ENCODE results near the gene PTPRD.
"Not testable (repeated sequence)": the region's sequence is repeated elsewhere in the genome, so short reads cannot be mapped to it uniquely, and the experiment has no call there.

Gene PTPRD

DNA sequence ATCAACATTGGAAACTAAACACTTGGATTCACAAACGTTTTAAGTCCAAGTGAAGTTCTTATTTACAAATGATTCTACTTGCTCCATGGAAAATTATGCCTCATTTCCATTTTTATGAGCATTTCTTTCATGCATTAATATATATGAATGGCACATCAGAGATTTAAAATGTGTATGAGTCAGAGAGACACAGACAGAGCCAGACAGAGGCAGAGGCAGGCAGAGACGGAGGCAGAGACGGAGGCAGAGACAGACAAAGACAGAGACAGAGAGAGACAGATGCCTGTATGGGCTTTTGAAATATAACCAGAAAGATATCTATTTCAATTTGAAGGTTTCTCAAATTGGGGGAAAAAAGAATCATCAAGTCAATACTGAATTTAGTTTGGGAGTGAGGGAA lies 649.0 kb downstream of the PTPRD start:
- no peak for DNase-seq (ENCODE audit: low spot score)

DNA sequence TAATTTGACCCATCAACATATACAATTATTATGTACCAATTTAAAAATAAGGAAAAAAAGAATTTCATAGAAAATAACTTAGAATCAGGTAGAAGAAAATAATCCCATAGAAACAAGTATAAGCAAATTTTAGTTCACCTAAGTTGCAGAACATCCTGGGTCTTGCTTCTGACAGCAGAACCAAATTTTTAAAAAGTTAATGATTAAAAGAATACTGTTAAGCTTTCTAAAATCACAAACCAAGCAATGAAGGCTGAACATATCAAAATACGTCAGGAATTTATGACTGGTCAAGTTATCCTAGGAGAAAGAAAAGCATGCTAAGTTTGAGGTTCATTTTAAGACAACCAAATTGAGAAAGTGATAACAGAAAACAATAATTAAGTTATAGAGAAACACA lies 650.9 kb downstream of the PTPRD start:
- DNase-seq (ENCODE audit: low spot score) = no peak

DNA sequence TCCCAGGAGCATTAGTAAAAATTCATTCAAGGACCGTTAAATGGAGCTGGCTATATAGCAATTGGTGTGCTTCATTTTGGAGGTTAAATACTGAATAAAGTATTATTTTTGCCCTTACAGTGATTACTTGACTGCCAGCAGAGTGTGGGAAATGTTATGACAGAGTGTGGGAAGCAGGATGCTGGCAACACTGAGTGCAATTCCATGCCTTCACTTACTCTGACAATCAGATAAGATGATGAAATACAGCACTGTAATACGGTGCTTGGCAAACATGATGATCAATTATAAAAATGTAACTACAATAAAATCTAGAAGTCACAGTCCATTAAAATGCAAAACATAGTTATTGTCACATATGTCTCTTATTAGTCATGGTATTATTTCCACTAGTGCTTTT lies 651.3 kb downstream of the PTPRD start:
- no peak for DNase-seq (ENCODE audit: low spot score)

DNA sequence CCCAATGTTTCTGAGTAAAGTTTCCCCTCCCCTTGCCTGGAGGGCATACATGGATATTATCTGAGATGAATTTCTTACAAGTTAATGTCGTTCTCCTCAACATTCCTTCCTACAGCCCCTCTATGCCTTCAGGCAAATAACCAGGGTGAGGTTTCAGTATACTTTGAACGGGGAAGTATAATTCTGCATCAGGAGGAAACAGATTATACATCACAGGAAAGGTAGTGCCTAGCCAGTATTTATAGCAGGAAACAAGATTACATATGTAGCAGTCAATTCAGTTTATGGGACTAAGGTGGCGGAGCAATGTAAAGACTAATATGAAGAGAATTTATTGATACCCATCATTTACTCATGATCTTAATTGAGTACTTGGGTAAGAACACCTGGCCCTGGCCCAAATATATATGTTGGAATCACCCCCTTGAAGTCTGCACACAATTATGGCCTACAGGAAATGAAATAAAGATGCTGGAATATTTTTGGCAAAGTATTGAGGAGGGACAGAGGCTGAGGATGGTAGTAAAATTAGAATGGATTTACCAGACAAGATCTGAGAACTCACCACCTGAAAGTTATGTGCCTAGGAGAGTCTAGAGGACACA lies 661.1 kb downstream of the PTPRD start:
- DNase-seq (ENCODE audit: low spot score) = no peak

DNA sequence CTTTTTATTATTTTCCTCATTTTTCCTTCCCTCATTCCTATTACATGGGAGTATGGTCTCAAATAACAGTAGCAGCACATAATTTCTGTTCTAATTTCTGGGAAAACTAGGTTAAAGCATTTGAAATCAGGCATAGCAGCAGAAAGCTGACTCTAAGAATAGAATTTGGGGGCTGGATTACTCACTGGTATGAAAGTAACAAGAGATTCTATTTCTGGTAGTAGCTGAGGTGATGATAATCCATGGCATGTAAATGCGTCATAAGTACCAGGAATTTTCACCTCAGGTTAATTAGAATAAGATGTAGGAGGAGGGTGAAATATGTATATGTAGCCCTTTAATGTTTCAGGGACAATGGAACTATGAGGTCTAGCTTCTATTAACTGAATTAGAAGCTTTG lies 662.0 kb downstream of the PTPRD start:
- no peak for DNase-seq (ENCODE audit: low spot score)

DNA sequence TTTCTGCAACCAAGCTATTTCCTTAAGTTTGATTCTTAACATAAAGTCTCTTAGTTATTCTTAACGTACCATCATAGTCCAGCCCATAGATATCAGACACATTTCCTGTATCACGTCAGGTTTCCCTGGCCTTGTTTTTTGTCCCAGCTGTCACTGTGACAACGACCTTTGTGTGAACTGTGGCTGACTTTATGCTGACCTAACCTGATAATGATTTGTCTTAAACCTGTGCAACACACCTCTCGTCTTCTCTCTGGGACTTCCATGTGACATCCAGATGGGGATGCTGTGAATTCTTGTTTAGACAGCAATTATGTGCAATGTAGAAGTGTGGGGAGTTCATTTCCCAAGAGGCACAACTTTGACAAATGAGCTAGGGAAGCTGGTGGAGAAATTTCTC lies 662.8 kb downstream of the PTPRD start:
- DNase-seq (ENCODE audit: low spot score) = no peak

DNA sequence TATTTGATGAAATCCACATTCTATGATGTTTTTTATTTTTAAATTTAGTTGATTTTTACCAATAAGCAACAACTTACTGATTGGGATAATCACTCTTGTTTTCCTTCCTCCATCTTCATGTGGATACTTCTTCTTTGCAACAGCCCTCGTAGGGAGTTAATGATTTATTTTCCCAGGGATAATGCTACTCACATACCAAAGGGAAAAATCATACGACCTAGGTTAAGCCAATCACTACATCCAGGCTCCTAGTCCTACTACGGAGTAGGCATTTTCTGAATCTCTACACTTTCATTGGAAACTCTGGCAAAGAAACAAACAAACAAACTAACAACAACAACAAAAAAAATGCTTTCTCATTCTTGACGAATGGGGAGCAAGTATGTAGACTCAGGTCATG lies 663.4 kb downstream of the PTPRD start:
- no peak for DNase-seq (ENCODE audit: low spot score)

DNA sequence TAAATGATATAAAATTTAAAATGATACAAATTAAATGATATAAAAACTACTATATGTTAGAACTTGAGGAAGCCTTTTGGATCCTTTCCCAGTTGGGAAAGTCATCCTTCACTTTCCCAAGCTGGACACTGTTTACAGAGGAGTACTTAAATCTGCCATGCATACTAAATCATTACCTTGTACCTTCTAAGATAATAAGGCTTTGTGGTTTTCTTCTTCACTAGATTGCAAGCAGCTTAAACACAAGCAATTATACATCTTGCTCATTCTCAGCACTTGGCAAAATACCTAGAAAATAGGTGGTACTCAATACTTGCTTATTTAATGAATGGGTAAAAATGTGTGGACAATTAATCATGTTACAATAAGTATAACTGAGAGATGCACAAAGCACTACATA lies 666.8 kb downstream of the PTPRD start:
- DNase-seq (ENCODE audit: low spot score) = no peak

DNA sequence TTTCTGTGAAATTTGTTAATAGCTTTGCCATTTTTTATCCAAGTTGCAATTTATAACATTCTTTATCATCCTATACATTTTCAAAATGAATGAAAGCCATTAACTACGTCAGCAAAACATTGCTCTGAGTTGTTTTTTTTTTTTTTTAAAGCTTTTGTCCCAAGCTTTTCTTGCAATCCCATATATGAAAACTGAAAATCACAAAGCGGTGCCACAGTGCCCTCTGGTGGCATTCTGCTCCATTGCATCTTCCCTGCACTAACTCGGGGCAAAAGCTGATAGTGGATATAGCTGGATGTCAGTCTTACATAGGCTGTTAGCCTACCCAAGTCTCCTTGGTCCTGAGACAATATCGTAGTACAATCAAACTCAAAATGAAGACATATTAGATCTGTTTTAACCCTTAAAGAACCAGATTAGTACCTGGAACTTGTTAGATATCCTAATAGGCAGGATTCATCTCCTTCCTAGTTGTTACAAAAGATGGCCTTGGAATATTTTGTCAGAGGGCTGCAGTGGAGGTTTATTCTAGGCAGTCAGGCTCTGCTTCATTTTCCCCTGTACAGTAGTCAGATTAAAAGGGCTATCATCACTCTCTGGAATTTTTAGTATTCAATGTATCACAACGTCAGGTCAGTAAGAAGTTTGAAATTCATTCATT lies 669.9 kb downstream of the PTPRD start:
- peak; percentile 61 for DNase-seq (ENCODE audit: low spot score)

DNA sequence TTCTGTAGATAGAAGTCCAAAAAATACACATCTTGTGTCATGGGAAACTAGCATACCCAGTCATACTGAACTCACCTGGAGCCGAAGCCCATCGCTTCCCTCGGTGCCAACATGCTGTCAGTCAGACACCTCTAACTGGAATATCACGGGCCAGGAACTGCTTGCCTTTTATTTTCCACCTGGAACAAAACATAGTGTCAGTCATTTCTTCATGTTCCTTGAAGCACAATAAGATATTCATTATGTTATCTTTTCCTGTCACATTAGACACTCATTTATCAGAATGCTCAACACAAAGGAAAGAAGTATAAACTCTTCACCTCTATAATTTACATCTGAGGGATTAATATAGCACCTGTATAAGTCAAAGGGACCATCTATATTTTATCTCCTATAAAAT lies 674.4 kb downstream of the PTPRD start:
- no peak for DNase-seq (ENCODE audit: low spot score)

DNA sequence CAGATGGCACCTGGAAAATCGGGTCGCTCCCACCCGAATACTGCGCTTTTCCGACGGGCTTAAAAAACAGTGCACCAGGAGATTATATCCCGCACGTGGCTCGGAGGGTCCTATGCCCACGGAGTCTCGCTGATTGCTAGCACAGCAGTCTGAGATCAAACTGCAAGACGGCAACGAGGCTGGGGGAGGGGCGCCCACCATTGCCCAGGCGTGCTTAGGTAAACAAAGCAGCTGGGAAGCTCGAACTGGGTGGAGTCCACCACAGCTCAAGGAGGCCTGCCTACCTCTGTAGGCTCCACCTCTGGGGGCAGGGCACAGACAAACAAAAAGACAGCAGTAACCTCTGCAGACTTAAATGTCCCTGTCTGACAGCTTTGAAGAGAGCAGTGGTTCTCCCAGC lies 681.3 kb downstream of the PTPRD start:
- DNase-seq (ENCODE audit: low spot score) = not testable (repeated sequence)

DNA sequence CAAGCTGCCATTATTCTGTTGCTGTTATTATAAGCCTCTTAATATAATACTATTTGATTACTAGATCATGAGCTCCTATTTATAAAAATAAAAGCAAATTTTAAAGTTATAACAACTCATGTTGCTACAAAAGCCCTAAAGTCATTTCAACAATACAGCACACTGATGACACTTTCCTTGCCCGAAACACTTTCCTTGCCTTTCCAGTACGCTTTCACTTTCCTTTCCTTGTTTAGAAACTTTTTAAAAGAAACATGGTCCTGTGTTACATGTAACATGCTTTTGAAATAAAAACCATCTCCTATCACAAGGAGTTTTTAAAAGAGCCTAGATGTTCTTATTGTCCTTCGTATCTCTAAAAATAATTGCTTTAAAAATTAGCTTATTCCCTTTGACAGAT lies 688.4 kb downstream of the PTPRD start:
- no peak for DNase-seq (ENCODE audit: low spot score)

DNA sequence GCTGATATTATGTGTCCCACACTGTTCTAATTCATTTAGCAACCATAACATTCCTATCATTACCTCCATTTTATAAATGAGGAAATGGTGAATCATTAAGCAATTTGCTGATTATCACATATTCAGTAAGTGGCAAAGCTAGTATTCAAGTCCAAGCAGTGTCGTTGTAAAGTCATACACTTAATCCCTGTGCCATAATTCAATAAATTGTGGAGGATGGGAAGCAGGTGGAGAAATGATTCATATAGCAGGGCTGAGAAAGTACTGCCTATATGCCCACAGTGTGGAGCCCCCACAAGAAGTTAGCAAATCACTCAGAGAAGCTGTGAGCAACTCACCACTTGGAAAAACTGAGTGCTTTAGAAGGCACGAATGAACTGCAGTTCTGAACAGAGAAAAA lies 691.0 kb downstream of the PTPRD start:
- DNase-seq (ENCODE audit: low spot score) = no peak

DNA sequence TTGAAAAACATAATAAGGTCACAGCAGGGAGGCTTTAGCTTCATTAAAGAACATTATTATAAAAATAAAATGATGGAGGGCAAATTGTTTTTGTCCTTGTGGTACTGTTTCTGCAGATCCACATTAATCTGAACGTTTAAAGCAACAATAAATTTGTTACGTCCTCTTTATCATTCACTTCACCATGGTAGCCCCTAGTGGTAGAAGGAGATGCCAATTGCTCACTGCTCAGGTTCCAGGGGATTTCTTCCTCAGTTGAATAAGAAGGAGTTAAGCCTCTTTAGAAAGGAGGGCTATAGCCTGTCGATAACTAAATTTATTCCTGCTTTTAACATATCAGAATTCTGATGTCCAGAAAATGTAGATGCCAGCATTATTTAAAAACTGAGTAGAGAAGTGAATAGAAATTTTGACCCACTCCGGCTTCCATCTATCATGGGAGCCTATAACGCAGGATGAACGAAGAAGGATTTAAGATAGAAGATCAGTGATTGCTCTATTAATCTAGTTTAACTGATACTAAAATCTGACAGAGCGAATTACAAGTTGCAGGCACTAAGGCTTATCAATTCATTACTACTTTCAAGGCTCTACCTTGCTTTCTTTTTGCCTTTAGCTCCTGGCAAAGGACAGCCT lies 692.3 kb downstream of the PTPRD start:
- DNase-seq (ENCODE audit: low spot score) = peak; percentile 13

DNA sequence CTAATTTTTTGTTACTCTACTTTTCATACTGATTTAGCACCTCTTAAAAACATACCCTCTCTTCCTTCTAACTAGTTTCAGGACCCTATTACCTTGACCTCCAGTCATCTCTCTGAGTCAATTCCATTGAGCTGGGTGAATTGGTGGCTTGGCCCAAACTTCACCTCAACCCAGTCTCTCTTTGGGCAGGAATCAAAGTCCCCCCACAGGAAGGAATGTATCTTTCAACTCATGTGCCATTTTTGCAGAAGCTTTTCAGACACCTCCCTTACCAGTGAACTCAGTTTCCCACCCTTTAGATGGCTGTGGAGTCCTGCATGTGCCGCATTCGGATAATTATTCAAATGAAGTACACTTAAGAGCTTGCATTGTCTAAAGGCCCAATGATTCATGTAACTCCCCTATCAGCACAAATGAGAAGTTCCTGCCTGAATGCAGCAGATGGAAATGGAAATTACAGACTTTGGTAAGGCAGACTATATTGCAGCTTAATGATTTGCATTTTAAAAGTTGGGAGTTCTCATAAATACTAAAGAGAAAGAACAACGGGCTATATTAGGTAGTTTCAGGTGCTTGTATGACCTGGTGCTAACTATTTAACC lies 693.5 kb downstream of the PTPRD start:
- peak; percentile 14 for DNase-seq (ENCODE audit: low spot score)

DNA sequence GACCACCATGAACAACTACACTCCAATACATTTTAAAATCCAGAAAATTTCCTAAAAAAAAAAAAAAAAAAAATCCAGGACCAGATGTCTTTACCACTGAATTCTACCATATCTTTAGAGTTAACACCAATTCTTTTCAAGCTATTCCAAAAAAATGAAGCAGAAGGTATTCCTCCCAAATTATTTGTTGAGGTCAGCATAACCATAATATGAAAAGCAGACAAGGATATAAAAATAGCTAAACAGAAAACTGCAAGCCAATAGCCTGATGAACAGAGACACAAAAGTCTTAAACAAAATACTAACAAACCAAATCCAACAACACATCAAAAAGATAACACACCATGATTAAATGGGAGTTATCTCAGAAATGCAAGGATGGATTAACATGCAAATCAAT lies 695.4 kb downstream of the PTPRD start:
- no peak for DNase-seq (ENCODE audit: low spot score)

DNA sequence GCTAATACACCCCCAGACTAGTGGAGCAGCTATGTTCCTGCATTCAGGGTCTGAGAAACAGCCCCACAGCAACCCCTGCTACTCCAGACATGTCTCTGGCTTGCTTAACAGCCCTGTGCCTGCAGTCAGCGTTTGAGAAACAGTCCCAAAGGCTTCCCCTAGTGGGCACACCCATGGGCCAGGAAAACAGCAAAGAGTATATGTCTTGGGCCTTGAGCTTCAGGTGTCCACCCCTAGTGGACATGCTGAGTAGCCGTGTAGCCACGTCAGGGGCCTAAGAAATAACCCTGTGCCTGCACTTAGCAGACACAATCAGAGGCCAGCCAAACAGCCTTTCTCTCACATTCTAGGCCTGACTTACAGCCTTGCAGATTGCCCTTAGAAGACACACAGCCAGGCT lies 698.6 kb downstream of the PTPRD start:
- DNase-seq (ENCODE audit: low spot score) = peak; percentile 10

DNA sequence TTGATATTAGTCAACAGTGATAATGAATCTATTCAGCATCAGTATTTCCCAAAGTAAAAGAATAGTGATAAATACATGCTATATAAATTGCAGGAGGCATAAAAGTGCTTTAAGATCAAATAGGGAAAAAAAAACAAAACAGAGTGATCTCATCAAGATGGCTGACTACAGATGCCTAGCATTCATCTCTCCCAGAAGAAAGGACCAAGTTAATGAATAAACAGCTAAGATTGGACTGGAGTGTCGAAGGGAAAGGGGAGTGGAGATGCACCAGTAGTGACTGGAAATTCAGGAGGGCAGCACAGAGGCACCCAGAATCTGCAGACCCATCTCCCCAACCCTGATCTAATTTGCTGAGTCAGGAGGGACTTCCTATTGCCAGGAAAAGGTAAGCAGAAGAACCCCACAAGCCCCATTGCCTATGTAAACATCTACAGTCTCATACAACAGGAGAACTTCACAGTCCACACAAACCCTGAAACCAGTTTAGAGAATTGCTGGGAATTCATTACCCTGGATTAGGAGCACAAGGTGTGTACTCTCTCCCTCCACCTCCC lies 699.4 kb downstream of the PTPRD start:
- DNase-seq (ENCODE audit: low spot score) = no peak

DNA sequence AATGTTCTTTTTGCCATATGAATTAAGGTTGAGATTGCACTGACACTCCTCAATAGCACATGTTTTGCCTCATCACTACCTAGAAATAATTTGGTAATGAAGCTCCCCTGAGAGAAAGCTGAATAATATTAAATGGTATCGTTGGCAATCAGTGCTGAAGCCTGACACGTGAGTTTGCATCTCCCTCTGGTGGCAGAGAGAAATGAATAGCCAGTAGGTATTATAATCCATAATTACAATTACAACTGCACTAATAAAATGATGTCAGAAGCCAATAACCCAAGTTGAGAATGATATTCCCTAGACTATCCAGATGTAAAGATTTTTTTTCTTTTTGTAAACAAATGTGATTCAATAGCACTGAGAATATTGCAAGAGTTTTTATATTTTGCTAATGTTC lies 700.3 kb downstream of the PTPRD start:
- peak; percentile 12 for DNase-seq (ENCODE audit: low spot score)

DNA sequence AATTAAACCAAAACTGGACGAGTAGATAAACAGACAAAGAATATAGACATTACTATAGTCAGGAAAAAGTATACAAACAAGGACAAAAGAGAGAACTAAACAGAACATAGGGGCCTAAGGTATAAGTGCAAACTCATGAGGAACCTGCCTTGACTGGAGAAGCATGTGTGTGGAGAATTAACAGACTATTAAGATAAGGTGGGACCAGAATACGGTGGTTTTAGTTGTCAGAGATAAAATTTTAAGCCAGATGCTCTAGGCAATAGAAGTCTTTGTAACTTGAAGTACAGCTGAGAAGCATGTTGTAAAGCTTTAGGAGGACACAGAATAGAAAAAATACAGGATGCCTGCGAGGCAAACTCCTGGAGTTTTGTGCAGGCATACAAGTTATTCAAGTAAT lies 707.1 kb downstream of the PTPRD start:
- no peak for DNase-seq (ENCODE audit: low spot score)

DNA sequence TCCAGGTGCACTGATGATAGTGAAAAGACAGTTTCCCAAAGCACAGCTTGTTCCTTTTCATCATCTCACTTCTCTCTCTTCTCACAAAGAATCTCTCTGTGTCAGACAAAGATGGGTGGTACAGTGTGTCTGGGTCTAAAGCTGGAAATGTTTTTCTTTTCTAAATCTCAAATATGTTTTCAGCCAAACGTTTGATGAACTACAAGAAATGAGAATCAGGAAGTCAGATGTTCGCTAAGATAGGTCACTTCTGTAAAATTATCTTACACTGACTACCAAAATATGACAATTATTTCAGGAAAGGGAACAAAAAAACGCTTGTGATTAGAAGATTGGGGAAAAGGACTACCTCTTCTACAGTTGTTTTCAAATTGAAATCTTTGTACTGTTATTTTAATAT lies 708.8 kb downstream of the PTPRD start:
- DNase-seq (ENCODE audit: low spot score) = no peak

DNA sequence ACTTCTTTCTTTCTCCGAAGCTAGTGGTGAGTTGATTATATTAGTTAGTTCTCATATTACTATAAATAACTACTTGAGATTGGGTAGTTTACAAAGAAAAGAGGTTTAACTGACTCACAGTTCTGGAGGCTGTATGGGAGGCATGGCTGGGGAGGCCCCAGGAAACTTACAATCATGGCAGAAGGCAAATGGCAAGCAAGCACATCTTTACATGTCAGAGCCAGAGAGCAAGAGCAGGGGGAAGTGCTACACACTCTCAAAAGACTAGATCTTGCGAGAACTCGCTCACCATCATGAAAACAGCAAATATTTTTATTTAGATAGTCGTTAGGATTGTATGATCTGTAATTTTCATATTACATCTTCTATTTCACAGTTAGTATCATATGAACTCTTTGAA lies 711.2 kb downstream of the PTPRD start:
- DNase-seq (ENCODE audit: low spot score) = no peak

DNA sequence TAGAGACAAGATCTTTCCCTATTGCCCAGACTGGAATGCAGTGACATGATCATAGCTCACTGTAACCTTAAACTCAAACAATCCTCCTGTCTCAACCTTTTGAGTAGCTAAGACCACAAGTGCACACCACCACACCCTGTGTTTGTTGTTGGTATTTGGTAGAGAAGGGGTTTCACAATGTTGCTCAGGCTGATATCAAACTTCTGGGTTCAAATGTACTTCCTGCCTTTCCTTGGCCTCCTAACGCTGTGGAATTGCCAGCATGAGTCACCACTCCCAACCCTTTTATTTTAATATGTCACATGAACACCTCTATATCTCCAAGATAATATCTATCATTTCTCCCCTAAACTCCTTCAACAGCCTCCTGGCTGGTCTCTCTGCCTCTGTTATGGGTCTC lies 719.0 kb downstream of the PTPRD start:
- DNase-seq (ENCODE audit: low spot score) = no peak

Measured in iPS-NIHi11 (cell line).